HepG2 (cell line): ENCODE results near the gene EPSTI1. TPM values are rescaled to one million over a fixed set of nuclear protein-coding genes. Genes with fewer than 3 reads are reported as not detected.

Experiments used
- ATAC-seq: fragments of 200-7000 bp; cut with Tn5 transposase; 3 replicates; pipeline ENCODE4 v1.9.1; 2020; ENCODE audit warnings: mild to moderate bottlenecking, moderate library complexity
- BruUV-seq: library from RNA; stranded (reverse); fragments of 400-500 nt; replicated peaks from 2 replicates; lab custom pipeline; 2021; lab: Mats Ljungman, UMichigan
- CTCF ChIA-PET: fragments of 300-600 bp; formaldehyde crosslinking; extraction: SDS; loops from one replicate; lab custom pipeline; 2021; ENCODE audit warnings: low total read pairs, inconsistent platforms, low intra/inter-chr PET ratio; lab: Yijun Ruan, JAX
- POLR2A ChIA-PET: fragments of 350-600 bp; sonication (Branson Sonifier 250); formaldehyde crosslinking; loops from one replicate; lab custom pipeline; 2020; ENCODE audit warnings: antibody characterized with exemption, inconsistent platforms; lab: Yijun Ruan, JAX
- DNase-seq: peaks from one replicate; pipeline ENCODE4 v3.0.0-alpha.2; 2015; ENCODE audit warnings: low spot score
- FAIRE-seq: peaks from 3 replicates; lab custom pipeline; 2011; peaks lifted over from hg19 to GRCh38; lab: Jason Lieb, UNC
- H2AFZ ChIP-seq: one replicate; pipeline ENCODE4 v1.6.1; 2011; ENCODE audit warnings: low read length, inconsistent platforms
- H3K27ac ChIP-seq: fragments of 300-600 bp; 3 replicates; pipeline ENCODE4 v1.8.0; 2011; ENCODE audit warnings: mixed run types, mild to moderate bottlenecking, mixed read lengths, low read length, inconsistent platforms; ENCODE audit not compliant: insufficient read depth; ENCODE audit errors: extremely low read length
- H3K27me3 ChIP-seq, 2 experiments: fragments of 200-600 bp in 1 of 2; 2 replicates in 1 of 2; 3 replicates in 1 of 2; pipeline versions ENCODE4 v1.6.0 to v1.8.0; 2011; ENCODE audit warnings: low read length in 2 of 2, mild to moderate bottlenecking in 2 of 2, moderate library complexity in 2 of 2, inconsistent platforms in 1 of 2; ENCODE audit not compliant: insufficient read depth in 2 of 2, control insufficient read depth in 1 of 2
- H3K36me3 ChIP-seq, 2 experiments: fragments of 200-600 bp in 1 of 2; replicated peaks in 1 of 2; 2 replicates in 1 of 2; 3 replicates in 1 of 2; pipeline versions ENCODE4 v1.5.1 to v1.8.0; 2011; ENCODE audit warnings: low read length in 2 of 2, inconsistent platforms in 1 of 2; ENCODE audit not compliant: insufficient read depth in 2 of 2, control insufficient read depth in 1 of 2
- H3K4me1 ChIP-seq: 2 replicates; pipeline ENCODE4 v1.5.1; 2012; ENCODE audit warnings: low read length, inconsistent platforms; ENCODE audit not compliant: insufficient read depth
- H3K4me2 ChIP-seq: 2 replicates; pipeline ENCODE4 v1.6.0; 2011; ENCODE audit warnings: low read depth, low read length, inconsistent platforms
- H3K4me3 ChIP-seq, 3 experiments: fragments of 200-600 bp in 1 of 3; sonication (generic), shearing (Covaris generic) in 1 of 3; replicated peaks in 1 of 3; 2 replicates each; pipeline ENCODE4 v1.5.1; 2011 to 2016; ENCODE audit warnings: low read length in 3 of 3, inconsistent platforms in 2 of 3, low read depth in 2 of 3, mild to moderate bottlenecking in 2 of 3, control low read depth in 1 of 3, mixed read lengths in 1 of 3; ENCODE audit not compliant: insufficient read depth in 1 of 3
- H3K79me2 ChIP-seq: one replicate; pipeline ENCODE4 v1.6.1; 2011; ENCODE audit warnings: low read length, inconsistent platforms; ENCODE audit not compliant: insufficient read depth
- H3K9ac ChIP-seq: 2 replicates; pipeline ENCODE4 v1.6.0; 2011; ENCODE audit warnings: mild to moderate bottlenecking, low read depth, low read length, inconsistent platforms; ENCODE audit not compliant: insufficient read depth
- H3K9me3 ChIP-seq: 2 replicates; pipeline ENCODE4 v1.5.1; 2012; ENCODE audit warnings: mild to moderate bottlenecking, low read length
- H4K20me1 ChIP-seq: 2 replicates; pipeline ENCODE4 v1.6.0; 2011; ENCODE audit warnings: inconsistent platforms, mild to moderate bottlenecking, low read length, moderate library complexity; ENCODE audit not compliant: insufficient read depth
- CBX1 ChIP-seq: IDR thresholded peaks from one replicate; pipeline ENCODE4 v1.6.1; 2016; ENCODE audit warnings: antibody characterized with exemption, low read depth
- GLI4 ChIP-seq: sonication (generic); formaldehyde crosslinking; IDR thresholded peaks from 2 replicates; pipeline ENCODE4 v1.5.1; 2020; ENCODE audit warnings: missing genetic modification reagents, mild to moderate bottlenecking, moderate library complexity, borderline replicate concordance
- KLF6 ChIP-seq: IDR thresholded peaks from 2 replicates; pipeline ENCODE4 v1.8.0; 2016; ENCODE audit warnings: missing biosample characterization, missing genetic modification reagents
- NKX3-1 ChIP-seq: sonication (generic); formaldehyde crosslinking; IDR thresholded peaks from 2 replicates; pipeline ENCODE4 v1.5.0; 2020; ENCODE audit warnings: missing genetic modification reagents
- RAD21 ChIP-seq: fragments of 450-650 bp; formaldehyde crosslinking; IDR thresholded peaks from 2 replicates; pipeline ENCODE4 v1.5.0; 2020; ENCODE audit warnings: mild to moderate bottlenecking
- SOX5 ChIP-seq: IDR thresholded peaks from 2 replicates; pipeline ENCODE4 v1.6.1; 2016; ENCODE audit warnings: borderline replicate concordance
- TEAD2 ChIP-seq: sonication (generic); formaldehyde crosslinking; IDR thresholded peaks from 2 replicates; pipeline ENCODE4 v1.9.0; 2021; ENCODE audit warnings: missing genetic modification reagents
- ZBTB46 ChIP-seq: sonication (generic); formaldehyde crosslinking; IDR thresholded peaks from 2 replicates; pipeline ENCODE4 v1.4.0; 2020; ENCODE audit warnings: mild to moderate bottlenecking, missing genetic modification reagents, borderline replicate concordance
- ZNF124 ChIP-seq: sonication (generic); formaldehyde crosslinking; IDR thresholded peaks from 2 replicates; pipeline ENCODE4 v1.4.0; 2020; ENCODE audit warnings: missing genetic modification reagents
- ZNF274 ChIP-seq: sonication (generic); formaldehyde crosslinking; IDR thresholded peaks from 2 replicates; pipeline ENCODE4 v1.5.1; 2020; ENCODE audit warnings: mild to moderate bottlenecking, missing genetic modification reagents
- ZNF446 ChIP-seq: sonication (generic); formaldehyde crosslinking; IDR thresholded peaks from 2 replicates; pipeline ENCODE4 v1.5.0; 2020; ENCODE audit warnings: mild to moderate bottlenecking, missing genetic modification reagents
- ZNF619 ChIP-seq: sonication (generic); formaldehyde crosslinking; IDR thresholded peaks from 2 replicates; pipeline ENCODE4 v1.4.0; 2020; ENCODE audit warnings: mild to moderate bottlenecking, missing genetic modification reagents
- ZNF629 ChIP-seq: sonication (generic); formaldehyde crosslinking; conservative IDR thresholded peaks from 2 replicates; pipeline ENCODE4 v1.5.0; 2020; ENCODE audit warnings: missing genetic modification reagents
- ZNF747 ChIP-seq: sonication (generic); formaldehyde crosslinking; IDR thresholded peaks from 2 replicates; pipeline ENCODE4 v1.8.1; 2023; ENCODE audit warnings: missing genetic modification reagents, mild to moderate bottlenecking, borderline replicate concordance
- ZNF790 ChIP-seq: sonication (generic); formaldehyde crosslinking; IDR thresholded peaks from 2 replicates; pipeline ENCODE4 v1.8.0; 2022; ENCODE audit warnings: missing genetic modification reagents, mild to moderate bottlenecking, borderline replicate concordance
- ZNF800 ChIP-seq: sonication (generic); formaldehyde crosslinking; IDR thresholded peaks from 2 replicates; pipeline ENCODE4 v1.4.0; 2020; ENCODE audit warnings: missing genetic modification reagents
- WGBS: methylation state at CpG from one replicate; pipeline ENCODE4 v1.1.6; 2017; ENCODE audit warnings: low lambda C conversion rate; 5-methylcytosine and 5-hydroxymethylcytosine counted together
- in situ Hi-C: cut with HindIII; loops from 2 replicates; pipeline ENCODE4 v1.10.0; 2017; ENCODE audit warnings: low pct_unique_long_range_greater_than_20kb; ENCODE audit not compliant: extremely low pct_ligation_motif_present
- intact Hi-C: fragments of 100-400 bp; cut with micrococcal nuclease; formaldehyde crosslinking; loops from one replicate; pipeline ENCODE4 v1.10.0; 2022; ENCODE audit not compliant: unreplicated experiment
- polyA plus RNA-seq, 8 experiments: library from polyadenylated mRNA; depleted of rRNA in 3 of 8; stranded (reverse) in 7 of 8; unstranded in 1 of 8; fragments of >200 nt; fragmentation: Illumina TruSeq in 4 of 8; extraction: Trizol in 4 of 8; gene quantifications; 2 replicates each; pipeline versions ENCODE4 v1.2.1 to v1.2.3, GENCODE V29; 2011 to 2016; ENCODE audit warnings: low read depth in 4 of 8, missing spikeins in 1 of 8, mixed read lengths in 1 of 8; ENCODE audit not compliant: insufficient read depth in 1 of 8
- total RNA-seq, 5 experiments: library from RNA; depleted of rRNA; stranded (reverse); fragments of >200 nt; fragmentation: Illumina TruSeq; extraction: Trizol; gene quantifications; 2 replicates each; pipeline ENCODE4 v1.2.3, GENCODE V29; 2016; ENCODE audit warnings: low read depth in 1 of 5

The EPSTI1 gene
- total and polyA plus RNA-seq, 2 of the 13 experiments (the other 11 are each of a cell fraction or from before 2014, with no cell fraction given): 0.03 TPM; not detected in 1

GRCh38 chr13:42906257-42906656 lies 85.8 kb downstream of the EPSTI1 start:
- Histone ChIP-seq H3K27ac (no peak overlapping the region), H3K4me3 (no peak overlapping the region), H4K20me1 (no peaks in the 10 kb centered on the region), H3K79me2 (no peaks in the 10 kb centered on the region), H3K4me1 (no peaks in the 10 kb centered on the region), H3K4me2 (no peak overlapping the region), H3K9me3 (no peaks in the 10 kb centered on the region), H3K9ac (no peak overlapping the region), H2AFZ (no peak overlapping the region), H3K36me3 (no peaks in the 10 kb centered on the region), H3K27me3 (no peaks in the 10 kb centered on the region)
- FAIRE-seq: no peak
- TF ChIP-seq ZNF446 (CRISPR knock-in tag): no peak
- TF ChIP-seq SOX5 (CRISPR knock-in tag): no peak
- TF ChIP-seq NKX3-1 (CRISPR knock-in tag): no peak
- no peak for TF ChIP-seq ZNF124 (CRISPR knock-in tag)
- no peak for TF ChIP-seq KLF6 (CRISPR knock-in tag)
- TF ChIP-seq GLI4 (CRISPR knock-in tag): no peak
- no peak for TF ChIP-seq ZNF274 (CRISPR knock-in tag)
- TF ChIP-seq ZNF629: no peak
- TF ChIP-seq ZNF747: no peak
- TF ChIP-seq ZNF619 (CRISPR knock-in tag): no peak
- TF ChIP-seq CBX1: no peak
- TF ChIP-seq ZNF790 (CRISPR knock-in tag): no peak
- no peak for ATAC-seq
- 20% methylated on average over 4 of the region's 4 CpGs for WGBS
- no TSS peak for BruUV-seq
- intact Hi-C loops: no loop called here
- no peak for DNase-seq
- CTCF ChIA-PET: no interaction called here
- in situ Hi-C loops: no loop called here
- POLR2A ChIA-PET: no interaction called here

- H3K36me3 ChIP-seq: no peaks in the 10 kb centered on the region
- no peak overlapping the region for H2AFZ ChIP-seq
- 21% methylated on average over 2 of the region's 2 CpGs for WGBS
- no peaks in the 10 kb centered on the region for H4K20me1 ChIP-seq
- H3K4me1 ChIP-seq: no peaks in the 10 kb centered on the region
- no peaks in the 10 kb centered on the region for H3K9me3 ChIP-seq
- no peak for ATAC-seq
- H3K27ac ChIP-seq: no peak overlapping the region
- H3K27me3 ChIP-seq: no peaks in the 10 kb centered on the region
- BruUV-seq: no TSS peak
- ChIA-PET POLR2A (no interaction called here), CTCF (no interaction called here)
- intact Hi-C loops (no loop called here), in situ Hi-C loops (no loop called here)
- no peak overlapping the region for H3K4me2 ChIP-seq
- no peak for DNase-seq
- no peak for FAIRE-seq
- no peak overlapping the region for H3K4me3 ChIP-seq
- H3K9ac ChIP-seq: no peak overlapping the region
- no peaks in the 10 kb centered on the region for H3K79me2 ChIP-seq
- TF ChIP-seq ZBTB46 (CRISPR knock-in tag) (no peak), ZNF800 (CRISPR knock-in tag) (no peak), TEAD2 (CRISPR knock-in tag) (no peak), RAD21 (no peak)
Measured at GRCh38 chr13:42905579-42905978, 86.5 kb downstream of the EPSTI1 start.
